ENCODE results near the gene POU2F3. TPM values are rescaled to one million over a fixed set of nuclear protein-coding genes. Genes with fewer than 3 reads are reported as not detected.
A peak's percentile ranks its signal among the peaks of the same experiment; 100 is the strongest.

POU2F3 gene
- total RNA-seq, 1 experiment from 2014 or later: not detected

DNA sequence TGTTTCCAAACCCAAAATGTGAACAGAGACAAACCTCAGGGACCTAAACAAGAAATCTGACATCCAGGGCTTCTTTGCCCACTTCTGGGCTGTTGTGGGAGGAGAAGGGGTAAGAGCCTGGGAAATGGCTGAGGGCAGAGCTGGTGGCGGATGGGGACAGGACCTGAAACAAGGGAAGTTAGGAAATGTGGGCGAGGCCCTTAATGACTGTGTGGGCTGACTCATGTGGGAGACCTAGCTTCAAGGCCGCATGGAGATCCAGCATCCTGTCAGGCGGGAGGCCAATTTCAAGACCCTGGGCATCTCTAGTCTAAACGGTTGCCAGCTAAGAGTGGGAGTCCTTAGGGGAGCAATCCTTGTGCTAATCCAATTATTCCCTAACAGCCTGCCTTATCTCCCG lies 31.2 kb upstream of the POU2F3 start:
- in situ Hi-C loops (cut with HindIII; ENCODE audit: low pct_unique_long_range_greater_than_20kb, low sequenced_read_pairs): no loop called here
- no peak for DNase-seq (ENCODE audit: low read depth)

DNA sequence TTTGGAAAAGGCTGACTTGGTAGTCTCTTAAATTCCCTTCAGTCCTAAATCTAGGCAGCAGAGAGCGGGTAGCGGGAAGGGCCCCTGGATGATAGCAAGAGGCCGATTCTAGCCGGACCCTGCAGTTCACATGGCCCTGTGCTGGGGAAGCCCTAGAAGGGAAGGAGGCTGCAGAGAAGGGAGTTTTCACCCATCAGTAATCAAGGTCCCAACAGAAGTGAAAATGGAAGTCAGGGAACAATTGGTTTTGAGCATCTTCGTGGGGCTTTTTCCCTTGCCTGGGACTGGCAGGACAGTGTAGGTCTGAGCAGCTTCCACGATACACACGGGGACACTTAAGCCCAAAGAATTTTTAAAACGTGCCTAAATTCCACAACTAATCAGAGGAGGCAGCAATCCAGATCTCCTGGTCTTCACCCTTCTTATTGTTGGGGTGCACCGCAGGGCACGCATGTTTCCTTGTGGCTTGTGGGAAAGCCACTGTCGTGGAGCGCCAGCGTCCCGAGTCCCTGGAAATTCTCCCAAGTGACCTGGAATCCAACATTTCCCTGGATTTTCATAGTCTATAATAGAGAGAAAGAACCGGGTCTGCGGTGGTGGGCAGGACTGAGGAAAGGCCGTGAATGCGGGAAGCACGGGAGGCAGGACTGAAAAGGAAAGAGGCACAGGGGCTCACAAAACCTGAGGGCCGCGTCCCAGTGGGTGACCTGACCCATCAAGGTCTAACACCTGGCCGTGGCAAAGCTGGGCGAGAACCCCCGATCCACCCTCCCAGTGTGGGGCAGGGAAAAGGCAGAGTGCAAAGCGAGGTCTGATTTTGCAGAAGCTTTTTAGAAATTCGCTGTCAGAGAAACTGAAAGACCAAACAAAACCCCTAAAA lies 30.0 kb upstream of the POU2F3 start:
- in situ Hi-C loops (cut with HindIII; ENCODE audit: low pct_unique_long_range_greater_than_20kb, low sequenced_read_pairs): no loop called here
- DNase-seq (ENCODE audit: low read depth): no peak

DNA sequence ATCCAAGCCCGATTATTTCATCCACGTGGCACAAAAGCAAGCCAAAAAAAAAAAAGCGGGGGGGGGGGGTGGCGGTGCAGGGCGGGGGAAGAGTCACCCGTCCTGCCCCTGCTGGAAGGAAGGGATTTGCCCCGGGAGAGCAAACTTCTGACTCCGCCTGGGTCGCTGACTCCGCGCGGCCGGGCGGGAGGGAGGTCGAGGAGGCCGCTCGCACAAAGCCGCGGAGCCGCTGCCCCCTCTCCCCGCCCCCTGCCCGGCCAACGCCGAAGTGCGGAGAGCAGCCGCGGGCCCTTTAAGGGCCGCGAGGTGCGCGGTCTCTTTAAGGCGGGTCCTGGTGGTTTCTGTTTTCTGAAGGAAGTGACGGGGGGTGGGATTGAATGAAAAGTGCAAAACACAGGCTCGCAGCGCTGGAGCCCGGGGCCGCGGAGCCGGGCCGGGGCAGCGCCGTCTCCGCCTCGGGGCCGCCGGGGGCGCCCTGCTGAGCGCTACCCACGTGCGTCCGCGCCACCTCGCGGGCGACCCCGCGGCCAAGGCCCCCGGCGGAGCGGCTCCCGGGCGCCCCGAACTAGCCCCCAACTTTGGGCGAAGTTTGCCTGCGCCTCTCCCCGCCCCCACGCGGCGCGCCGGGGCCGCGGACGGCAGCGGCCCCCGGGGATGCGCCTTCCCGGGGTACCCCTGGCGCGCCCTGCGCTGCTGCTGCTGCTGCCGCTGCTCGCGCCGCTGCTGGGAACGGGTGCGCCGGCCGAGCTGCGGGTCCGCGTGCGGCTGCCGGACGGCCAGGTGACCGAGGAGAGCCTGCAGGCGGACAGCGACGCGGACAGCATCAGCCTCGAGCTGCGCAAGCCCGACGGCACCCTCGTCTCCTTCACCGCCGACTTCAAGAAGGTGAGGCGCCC lies 29.1 kb upstream of the POU2F3 start, which contains the start of gene OAF:
TSS of gene OAF (plus strand) at position 407 of the 896 bp plus-strand sequence. CDS start at position 655, 248 bp downstream.
- in situ Hi-C loops (cut with HindIII; ENCODE audit: low pct_unique_long_range_greater_than_20kb, low sequenced_read_pairs): no loop called here

GRCh38 chr11:120211522-120212258 lies 28.2 kb upstream of the POU2F3 start:
- no peak for DNase-seq (ENCODE audit: low read depth)
- in situ Hi-C loops (cut with HindIII; ENCODE audit: low pct_unique_long_range_greater_than_20kb, low sequenced_read_pairs): no loop called here

More for the DNA sequence above, 29.1 kb upstream of the POU2F3 start, which contains the start of gene OAF:
- peak; percentile 76 for DNase-seq (ENCODE audit: low read depth)

DNA sequence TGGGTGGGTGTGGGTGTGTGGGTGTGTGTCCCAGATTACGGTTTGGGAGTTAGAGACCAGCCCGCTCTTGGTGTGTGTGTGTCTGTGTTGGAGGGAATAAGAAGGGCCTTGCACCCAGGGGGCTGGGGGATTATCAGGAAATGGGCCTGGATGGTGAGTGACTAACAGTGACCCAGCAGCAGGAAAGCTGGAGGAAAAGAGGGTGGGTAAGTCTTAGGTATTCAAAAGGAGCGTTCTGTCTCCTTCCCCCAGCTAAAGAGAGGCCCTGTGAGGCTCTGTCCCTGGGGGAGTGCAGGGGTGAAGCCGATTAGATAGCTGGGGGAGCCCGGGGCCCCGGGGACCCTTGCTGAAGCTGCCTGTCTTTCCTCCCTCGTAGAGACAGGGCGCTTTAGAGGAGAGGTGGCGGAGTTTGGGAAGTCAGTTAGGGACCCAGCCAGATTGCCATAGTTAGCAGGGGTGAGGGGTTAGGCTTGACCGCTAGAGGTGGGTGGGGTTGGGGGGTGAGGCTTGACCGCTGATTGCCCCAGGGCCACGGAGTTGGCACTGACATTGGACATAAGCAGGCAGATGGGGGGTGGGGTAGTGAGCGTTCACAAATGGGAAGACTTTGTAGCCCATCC lies 27.6 kb upstream of the POU2F3 start:
- DNase-seq (ENCODE audit: low read depth): no peak
- in situ Hi-C loops (cut with HindIII; ENCODE audit: low pct_unique_long_range_greater_than_20kb, low sequenced_read_pairs): no loop called here

DNA sequence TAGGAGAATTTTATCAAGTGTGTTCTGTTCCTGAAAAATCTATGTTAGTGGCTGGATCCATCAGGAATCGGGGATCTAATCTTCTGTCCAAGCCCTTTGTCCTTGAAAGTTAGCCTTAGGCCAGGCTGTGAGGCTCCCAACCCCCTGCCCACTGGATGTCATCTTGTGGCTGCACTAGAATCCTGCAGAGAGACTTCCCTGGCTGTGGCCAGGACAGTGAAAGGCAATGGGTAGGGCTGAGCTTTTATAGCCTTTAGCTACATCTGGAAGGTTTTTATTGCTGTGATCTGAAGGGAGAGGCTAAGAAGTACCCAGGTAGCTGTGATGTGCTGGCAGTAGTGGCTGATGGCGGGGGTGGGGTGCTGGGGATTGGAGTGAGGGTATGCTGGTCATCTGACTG lies 27.0 kb upstream of the POU2F3 start:
- in situ Hi-C loops (cut with HindIII; ENCODE audit: low pct_unique_long_range_greater_than_20kb, low sequenced_read_pairs): no loop called here
- DNase-seq (ENCODE audit: low read depth): no peak

- DNase-seq (ENCODE audit: low read depth): no peak
- in situ Hi-C loops (cut with HindIII; ENCODE audit: low pct_unique_long_range_greater_than_20kb, low sequenced_read_pairs): no loop called here
Observed at GRCh38 chr11:120214581-120214980, 25.4 kb upstream of the POU2F3 start.

GRCh38 chr11:120215634-120216033 lies 24.3 kb upstream of the POU2F3 start:
- in situ Hi-C loops (cut with HindIII; ENCODE audit: low pct_unique_long_range_greater_than_20kb, low sequenced_read_pairs): no loop called here
- no peak for DNase-seq (ENCODE audit: low read depth)

- in situ Hi-C loops (cut with HindIII; ENCODE audit: low pct_unique_long_range_greater_than_20kb, low sequenced_read_pairs): no loop called here
- DNase-seq (ENCODE audit: low read depth): no peak
Observed at GRCh38 chr11:120216426-120217102, 23.4 kb upstream of the POU2F3 start.

DNA sequence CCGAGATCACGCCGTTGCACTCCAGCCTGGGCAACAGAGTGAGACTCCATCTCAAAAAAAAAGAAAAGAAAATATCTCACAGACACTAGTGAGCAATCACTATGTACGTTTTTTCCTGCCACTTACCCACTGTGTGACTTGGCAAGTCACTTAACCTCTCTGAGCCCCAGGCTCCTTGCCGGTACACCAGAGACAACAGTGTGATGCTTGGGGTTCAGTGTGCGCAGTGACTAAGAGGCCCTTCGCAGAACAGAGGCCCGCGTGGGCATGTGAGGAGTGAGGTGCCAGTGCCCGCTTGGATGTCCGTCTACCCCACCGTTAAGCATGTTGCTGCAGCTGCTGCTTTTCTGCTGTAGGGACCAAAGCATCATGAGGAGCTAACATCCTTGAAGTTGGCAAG lies 22.4 kb upstream of the POU2F3 start:
- in situ Hi-C loops (cut with HindIII; ENCODE audit: low pct_unique_long_range_greater_than_20kb, low sequenced_read_pairs): no loop called here
- no peak for DNase-seq (ENCODE audit: low read depth)

DNA sequence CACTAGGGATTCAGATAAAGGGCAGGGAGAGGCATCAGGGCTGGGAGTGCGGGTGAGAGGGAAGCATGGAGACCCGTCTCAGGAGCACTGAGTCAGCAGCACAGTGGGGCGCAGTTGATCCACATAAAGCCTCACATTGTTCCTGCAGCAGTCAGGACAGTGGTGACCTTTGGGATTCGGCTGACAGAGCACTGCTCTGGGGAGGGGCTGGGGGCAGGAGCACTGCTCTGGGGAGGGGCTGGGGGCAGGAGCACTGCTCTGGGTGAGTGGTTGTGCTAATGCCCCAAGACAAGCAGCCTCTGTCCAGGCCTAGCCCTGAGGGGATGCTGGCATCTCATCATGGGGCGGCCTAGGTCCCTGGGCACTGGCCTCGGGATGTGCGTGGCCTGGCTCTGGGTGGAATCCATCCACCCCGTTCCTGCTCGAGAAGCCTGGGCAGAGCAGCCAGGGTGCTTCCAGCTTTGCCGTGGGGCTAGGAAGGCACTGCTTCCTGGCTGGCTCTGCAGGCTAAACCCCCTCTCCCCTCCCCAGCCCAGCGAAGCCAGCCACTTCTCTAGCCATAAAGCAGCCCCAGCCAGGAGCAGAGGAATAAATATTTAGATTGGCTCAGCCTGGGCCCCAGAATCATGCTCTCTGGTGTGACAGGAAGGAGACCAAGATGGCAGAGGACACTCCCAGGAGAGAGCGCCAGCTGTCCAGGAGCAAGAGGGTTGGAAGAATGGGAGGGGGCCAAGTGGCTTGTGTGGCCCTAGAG lies 21.8 kb upstream of the POU2F3 start:
- in situ Hi-C loops (cut with HindIII; ENCODE audit: low pct_unique_long_range_greater_than_20kb, low sequenced_read_pairs): no loop called here
- no peak for DNase-seq (ENCODE audit: low read depth)

- in situ Hi-C loops (cut with HindIII; ENCODE audit: low pct_unique_long_range_greater_than_20kb, low sequenced_read_pairs): no loop called here
Observed at GRCh38 chr11:120218695-120219033, 21.3 kb upstream of the POU2F3 start.

DNA sequence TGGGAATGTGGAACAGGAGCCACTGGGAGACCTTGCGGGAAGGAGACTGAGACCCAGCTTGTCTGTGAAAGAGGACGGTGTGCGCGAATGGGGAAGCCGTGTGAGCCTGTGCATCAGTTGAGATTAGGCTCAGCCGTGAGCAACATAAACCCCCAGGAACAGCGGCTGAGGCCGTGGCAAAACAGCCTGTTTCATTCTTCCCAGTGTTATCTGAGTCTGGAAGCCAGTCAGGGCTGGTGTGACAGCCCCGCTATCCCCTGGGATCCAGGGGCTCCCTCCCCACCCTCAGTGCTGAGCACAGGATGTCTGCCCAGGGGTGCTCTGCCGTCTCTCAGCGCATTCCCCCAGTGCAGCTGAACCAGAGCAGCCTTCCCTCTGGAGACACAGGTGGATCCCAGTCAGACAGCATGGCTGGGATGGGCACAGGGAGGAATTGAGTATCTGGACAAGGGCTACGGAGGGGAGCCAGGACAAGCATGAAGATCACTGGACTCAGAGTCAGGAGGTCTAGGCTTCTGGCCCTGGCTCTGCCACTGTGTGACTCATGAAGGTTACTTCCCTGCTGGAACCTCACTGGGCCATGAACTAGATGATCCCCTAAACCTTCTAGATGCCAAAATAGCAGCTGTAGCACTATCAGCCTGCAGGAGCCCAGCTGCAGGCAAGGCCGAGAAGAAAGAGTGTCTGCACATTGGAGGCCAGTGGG lies 20.6 kb upstream of the POU2F3 start:
- in situ Hi-C loops (cut with HindIII; ENCODE audit: low pct_unique_long_range_greater_than_20kb, low sequenced_read_pairs): no loop called here
- no peak for DNase-seq (ENCODE audit: low read depth)

More at GRCh38 chr11:120218695-120219033, 21.3 kb upstream of the POU2F3 start:
- no peak for DNase-seq (ENCODE audit: low read depth)

- no peak for DNase-seq (ENCODE audit: low read depth)
- in situ Hi-C loops (cut with HindIII; ENCODE audit: low pct_unique_long_range_greater_than_20kb, low sequenced_read_pairs): no loop called here
Observed at GRCh38 chr11:120219938-120220746, 19.8 kb upstream of the POU2F3 start.

DNA sequence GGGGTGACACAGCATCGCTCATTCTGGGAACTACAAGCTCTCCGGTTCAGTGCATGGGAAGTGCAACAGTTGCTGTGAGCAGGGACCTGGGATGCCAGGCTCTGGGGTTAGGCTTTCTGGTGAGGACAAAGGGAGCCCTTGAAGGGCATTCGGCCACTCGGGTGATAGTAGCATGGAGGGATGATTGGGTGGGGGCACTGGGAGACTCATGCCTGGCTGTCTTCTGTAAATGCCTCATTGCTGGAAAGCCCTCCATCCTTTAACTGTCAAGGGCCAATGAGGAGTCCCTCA lies 19.2 kb upstream of the POU2F3 start:
- DNase-seq (ENCODE audit: low read depth): no peak
- in situ Hi-C loops (cut with HindIII; ENCODE audit: low pct_unique_long_range_greater_than_20kb, low sequenced_read_pairs): no loop called here
